ENCODE results near the gene DDX51. TPM values are rescaled to one million over a fixed set of nuclear protein-coding genes. Genes with fewer than 3 reads are reported as not detected.

Gene DDX51
- total RNA-seq, 4 donors from 2014 or later, result 18.7 to 78.4 (median 32.2) TPM

GRCh38 chr12:132133952-132134652 is 10.0 kb downstream of the DDX51 start:
- no peaks in the 10 kb centered on the region for H3K9me3 ChIP-seq
- no peak for TF ChIP-seq CTCF (IDR thresholded peaks at IDR 0.05)
- no peak for TF ChIP-seq POLR2A (IDR thresholded peaks at IDR 0.05)
- no peaks in the 10 kb centered on the region for H3K4me1 ChIP-seq
- H3K36me3 ChIP-seq, result peaks cover 0 to 11% (median 0%) of the 10 kb centered on the region in 3 donors
- H3K4me3 ChIP-seq, result no peak overlapping the region
- no peaks in the 10 kb centered on the region for H3K27me3 ChIP-seq
- DNase-seq, result no peak
- no peak overlapping the region for H3K27ac ChIP-seq

DNA sequence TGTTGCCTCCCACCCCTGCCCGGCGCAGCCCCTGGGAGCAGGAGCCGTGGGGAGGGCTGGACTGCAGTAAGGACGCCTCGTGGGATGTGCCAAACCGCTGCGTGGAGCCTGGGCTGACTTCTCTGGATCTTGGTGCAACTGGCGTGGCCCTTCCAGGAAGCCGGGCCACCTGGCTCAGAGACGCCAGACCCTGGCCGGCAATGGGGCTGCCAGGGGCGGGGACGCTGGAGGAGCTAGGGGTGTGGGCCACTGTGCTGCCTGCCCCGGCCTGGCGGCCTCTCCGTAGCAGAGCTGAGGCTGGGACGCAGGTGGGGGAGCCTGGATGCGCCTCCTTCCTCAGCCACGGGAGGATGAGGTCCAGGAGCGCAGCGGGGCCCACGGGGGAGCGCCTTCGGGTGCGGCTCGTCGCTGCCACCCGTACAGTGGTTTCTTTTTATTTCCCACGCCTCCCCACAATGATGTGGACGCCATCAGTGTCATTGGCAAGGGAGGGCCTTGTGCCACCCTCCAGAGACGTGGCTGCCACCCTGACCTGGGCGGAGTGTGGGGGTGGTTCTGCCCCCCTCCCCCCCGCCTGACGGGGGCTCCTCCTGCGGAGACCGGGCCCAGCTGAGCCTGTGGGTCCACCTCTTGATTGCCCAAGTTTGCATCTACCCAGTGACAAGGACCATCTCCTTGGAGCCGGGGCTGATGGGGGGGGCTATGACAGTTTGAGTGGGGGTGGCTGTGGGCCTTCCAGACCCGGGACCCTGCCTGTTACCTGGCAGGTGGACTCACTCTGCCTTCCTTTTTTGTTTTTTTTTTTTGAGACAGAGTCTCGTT is 11.3 kb downstream of the DDX51 start:
- Histone ChIP-seq H3K4me3 (no peak overlapping the region), H3K27ac (no peak overlapping the region), H3K4me1 (no peaks in the 10 kb centered on the region), H3K27me3 (no peaks in the 10 kb centered on the region), H3K36me3 (peaks cover 0 to 2% (median 0%) of the 10 kb centered on the region in 3 donors), H3K9me3 (no peaks in the 10 kb centered on the region)
- TF ChIP-seq CTCF (IDR thresholded peaks at IDR 0.05), result no peak
- no peak for TF ChIP-seq POLR2A (IDR thresholded peaks at IDR 0.05)
- DNase-seq, result no peak

GRCh38 chr12:132131952-132132351 is 12.2 kb downstream of the DDX51 start:
- no peaks in the 10 kb centered on the region for H3K4me1 ChIP-seq
- no peaks in the 10 kb centered on the region for H3K9me3 ChIP-seq
- peaks cover 0 to 11% (median 0%) of the 10 kb centered on the region in 3 donors for H3K36me3 ChIP-seq
- DNase-seq, result no peak
- TF ChIP-seq POLR2A (IDR thresholded peaks at IDR 0.05), result no peak
- no peak for TF ChIP-seq CTCF (IDR thresholded peaks at IDR 0.05)
- no peaks in the 10 kb centered on the region for H3K27me3 ChIP-seq
- no peak overlapping the region for H3K27ac ChIP-seq
- no peak overlapping the region for H3K4me3 ChIP-seq

GRCh38 chr12:132131229-132131628 is 12.9 kb downstream of the DDX51 start:
- Histone ChIP-seq H3K4me3 (no peak overlapping the region), H3K36me3 (peaks cover 0 to 18% (median 0%) of the 10 kb centered on the region in 3 donors), H3K27me3 (no peaks in the 10 kb centered on the region), H3K4me1 (no peaks in the 10 kb centered on the region), H3K27ac (no peak overlapping the region), H3K9me3 (no peaks in the 10 kb centered on the region)
- DNase-seq, result no peak
- TF ChIP-seq POLR2A (IDR thresholded peaks at IDR 0.05) (no peak), CTCF (IDR thresholded peaks at IDR 0.05) (no peak)

- no peak overlapping the region for H3K27ac ChIP-seq
- peaks cover 0 to 21% (median 0%) of the 10 kb centered on the region in 3 donors for H3K36me3 ChIP-seq
- no peaks in the 10 kb centered on the region for H3K27me3 ChIP-seq
- no peak overlapping the region for H3K4me3 ChIP-seq
- no peaks in the 10 kb centered on the region for H3K4me1 ChIP-seq
- no peak for DNase-seq
- TF ChIP-seq CTCF (IDR thresholded peaks at IDR 0.05) (no peak), POLR2A (IDR thresholded peaks at IDR 0.05) (no peak)
- no peaks in the 10 kb centered on the region for H3K9me3 ChIP-seq
These were observed 13.4 kb downstream of the DDX51 start for GRCh38 chr12:132130690-132131089.

Data from Peyer's patch (tissue), 4 donors.